ENCODE results near the gene ZNRF2. TPM values are rescaled to one million over a fixed set of nuclear protein-coding genes. Genes with fewer than 3 reads are reported as not detected.
A peak's percentile ranks its signal among the peaks of the same experiment; 100 is the strongest.
"Not testable (repeated sequence)": the region's sequence is repeated elsewhere in the genome, so short reads cannot be mapped to it uniquely, and the experiment has no call there.

ZNRF2 gene
- total RNA-seq, 1 donor from 2014 or later: 19.4 TPM

GRCh38 chr7:30260246-30260768, 24.1 kb upstream of the ZNRF2 start:
- DNase-seq (ENCODE audit: low read depth): peak; percentile 61

- DNase-seq (ENCODE audit: low read depth): no peak
These were observed 21.2 kb upstream of the ZNRF2 start for GRCh38 chr7:30263090-30263710.

GRCh38 chr7:30264052-30264451, 20.3 kb upstream of the ZNRF2 start:
- DNase-seq (ENCODE audit: low read depth): no peak

GRCh38 chr7:30265189-30265588, 19.2 kb upstream of the ZNRF2 start:
- not testable (repeated sequence) for DNase-seq (ENCODE audit: low read depth)

GRCh38 chr7:30266686-30267085, 17.7 kb upstream of the ZNRF2 start:
- no peak for DNase-seq (ENCODE audit: low read depth)

- no peak for DNase-seq (ENCODE audit: low read depth)
These were observed 15.8 kb upstream of the ZNRF2 start for GRCh38 chr7:30268586-30268985.

GRCh38 chr7:30269490-30269889, 14.9 kb upstream of the ZNRF2 start:
- DNase-seq (ENCODE audit: low read depth): no peak

GRCh38 chr7:30270921-30271320, 13.5 kb upstream of the ZNRF2 start:
- DNase-seq (ENCODE audit: low read depth): no peak

GRCh38 chr7:30272126-30272525, 12.3 kb upstream of the ZNRF2 start:
- no peak for DNase-seq (ENCODE audit: low read depth)

- DNase-seq (ENCODE audit: low read depth): no peak
These were observed 10.8 kb upstream of the ZNRF2 start for GRCh38 chr7:30273552-30273951.

GRCh38 chr7:30274641-30275040, 9.8 kb upstream of the ZNRF2 start:
- no peak for DNase-seq (ENCODE audit: low read depth)

GRCh38 chr7:30276203-30276900, 8.0 kb upstream of the ZNRF2 start:
- peak; percentile 74 for DNase-seq (ENCODE audit: low read depth)

GRCh38 chr7:30278376-30278775, 6.0 kb upstream of the ZNRF2 start:
- DNase-seq (ENCODE audit: low read depth): peak; percentile 94

- DNase-seq (ENCODE audit: low read depth): peak; percentile 26
These were observed 5.3 kb upstream of the ZNRF2 start for GRCh38 chr7:30278849-30279652.

- DNase-seq (ENCODE audit: low read depth): no peak
These were observed 4.8 kb upstream of the ZNRF2 start for GRCh38 chr7:30279653-30279904.

GRCh38 chr7:30280631-30281030, 3.8 kb upstream of the ZNRF2 start:
- DNase-seq (ENCODE audit: low read depth): no peak

- DNase-seq (ENCODE audit: low read depth): no peak
These were observed 3.1 kb upstream of the ZNRF2 start for GRCh38 chr7:30281263-30281662.

GRCh38 chr7:30281791-30282190, 2.6 kb upstream of the ZNRF2 start:
- no peak for DNase-seq (ENCODE audit: low read depth)

GRCh38 chr7:30282735-30283134, 1.7 kb upstream of the ZNRF2 start:
- no peak for DNase-seq (ENCODE audit: low read depth)

- DNase-seq (ENCODE audit: low read depth): peak; percentile 70
These were observed 704 bp downstream of the ZNRF2 start for GRCh38 chr7:30285067-30285535.

- peak; percentile 90 for DNase-seq (ENCODE audit: low read depth)
These were observed 1.3 kb downstream of the ZNRF2 start for GRCh38 chr7:30285536-30286284.

Data from myocyte (in vitro differentiated cells).